Measurements from ENCODE around the gene KCTD2.

DNA sequence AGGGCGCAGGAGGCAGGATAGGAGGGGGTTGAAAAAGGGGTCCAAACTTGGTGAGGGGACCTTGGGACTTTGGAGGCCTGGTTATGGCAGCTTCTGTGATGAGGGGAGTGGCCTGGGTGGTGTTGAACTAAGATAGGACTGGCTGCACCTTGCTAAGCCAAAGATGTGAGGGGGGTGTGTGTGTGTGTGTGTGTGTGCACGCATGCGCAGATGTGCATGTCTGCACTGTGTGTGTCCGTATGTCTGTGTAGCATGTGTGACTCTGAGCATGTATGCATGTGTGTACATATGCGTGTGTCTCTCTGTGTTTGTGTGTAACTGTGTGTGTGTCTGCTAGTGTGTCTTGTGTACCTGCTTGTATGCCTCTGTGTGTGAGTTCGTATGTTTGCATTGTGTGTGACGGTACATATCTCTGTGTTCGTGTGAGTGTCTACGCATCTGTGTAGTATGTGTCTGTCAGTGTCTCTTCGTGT is 44.9 kb downstream of the KCTD2 start:
- no peak for TF ChIP-seq CTCF (IDR thresholded peaks at IDR 0.05; ENCODE audit: borderline replicate concordance, extremely low read depth, low read length, poor library complexity, severe bottlenecking)
- TF ChIP-seq EZH2 (IDR thresholded peaks at IDR 0.05; ENCODE audit: borderline replicate concordance, low read depth, low read length, severe bottlenecking): no peak
